Neural crest cell (in vitro differentiated cells): Measurements from ENCODE around the gene SOX10. TPM values are rescaled to one million over a fixed set of nuclear protein-coding genes. Genes with fewer than 3 reads are reported as not detected.

ENCODE experiments used
- DNase-seq: peaks from one replicate; pipeline ENCODE4 v3.0.0; 2021; ENCODE audit warnings: low read depth, mixed read lengths, low spot score
- H3K27ac Mint-ChIP-seq: one replicate; pipeline ENCODE4 v1.8.0; 2021; ENCODE audit warnings: mild to moderate bottlenecking, mixed read lengths; ENCODE audit not compliant: unreplicated experiment
- H3K27me3 Mint-ChIP-seq: 2 replicates; pipeline ENCODE4 v1.8.0; 2021; ENCODE audit warnings: low read depth, mild to moderate bottlenecking, mixed read lengths
- H3K36me3 Mint-ChIP-seq: 2 replicates; pipeline ENCODE4 v1.8.0; 2021; ENCODE audit warnings: low read depth, mild to moderate bottlenecking, mixed read lengths
- H3K4me1 Mint-ChIP-seq: 2 replicates; pipeline ENCODE4 v1.8.0; 2021; ENCODE audit warnings: mixed read lengths
- H3K4me3 Mint-ChIP-seq: one replicate; pipeline ENCODE4 v1.8.0; 2021; ENCODE audit warnings: mild to moderate bottlenecking, mixed read lengths
- H3K9me3 Mint-ChIP-seq: 2 replicates; pipeline ENCODE4 v1.8.0; 2021; ENCODE audit warnings: mixed read lengths
- CTCF ChIP-seq: fragments of 200-600 bp; sonication (generic); conservative IDR thresholded peaks from 2 replicates; pipeline ENCODE4 v1.5.0; 2021; ENCODE audit warnings: antibody characterized with exemption, mild to moderate bottlenecking
- total RNA-seq: library from RNA; stranded (reverse); gene quantifications from 2 replicates; pipeline ENCODE4 v1.2.1, GENCODE V29; 2021

Gene SOX10
- total RNA-seq, 1 donor from 2014 or later: 279 TPM

GRCh38 chr22:38030311-38031133 is 46.2 kb upstream of the SOX10 start:
- Mint-ChIP-seq H3K9me3 (no peaks in the 10 kb centered on the region), H3K27ac (peak overlapping the region; percentile 90), H3K4me1 (peaks cover 95% of the 10 kb centered on the region), H3K4me3 (peak overlapping the region; percentile 47), H3K27me3 (no peaks in the 10 kb centered on the region), H3K36me3 (no peaks in the 10 kb centered on the region)
- no peak for TF ChIP-seq CTCF
- DNase-seq: no peak

GRCh38 chr22:38029901-38030300 is 45.5 kb upstream of the SOX10 start:
- H3K9me3 Mint-ChIP-seq: no peaks in the 10 kb centered on the region
- H3K36me3 Mint-ChIP-seq: no peaks in the 10 kb centered on the region
- TF ChIP-seq CTCF: no peak
- peak overlapping the region; percentile 5 for H3K4me3 Mint-ChIP-seq
- DNase-seq: no peak
- peak overlapping the region; percentile 35 for H3K27ac Mint-ChIP-seq
- H3K4me1 Mint-ChIP-seq: peaks cover 95% of the 10 kb centered on the region
- H3K27me3 Mint-ChIP-seq: no peaks in the 10 kb centered on the region

- no peaks in the 10 kb centered on the region for H3K36me3 Mint-ChIP-seq
- no peak for TF ChIP-seq CTCF
- no peak for DNase-seq
- H3K27me3 Mint-ChIP-seq: no peaks in the 10 kb centered on the region
- peak overlapping the region; percentile 5 for H3K4me3 Mint-ChIP-seq
- no peaks in the 10 kb centered on the region for H3K9me3 Mint-ChIP-seq
- peaks cover 94% of the 10 kb centered on the region for H3K4me1 Mint-ChIP-seq
- peak overlapping the region; percentile 35 for H3K27ac Mint-ChIP-seq
Observed at GRCh38 chr22:38029370-38029769, 45.0 kb upstream of the SOX10 start.

- H3K4me3 Mint-ChIP-seq: no peak overlapping the region
Observed at GRCh38 chr22:38028344-38029130, 44.2 kb upstream of the SOX10 start.

GRCh38 chr22:38027487-38027886 is 43.1 kb upstream of the SOX10 start:
- no peaks in the 10 kb centered on the region for H3K9me3 Mint-ChIP-seq
- no peak for DNase-seq
- H3K27ac Mint-ChIP-seq: peak overlapping the region; percentile 53

More at GRCh38 chr22:38028344-38029130, 44.2 kb upstream of the SOX10 start:
- peaks cover 91% of the 10 kb centered on the region for H3K4me1 Mint-ChIP-seq
- no peaks in the 10 kb centered on the region for H3K36me3 Mint-ChIP-seq
- DNase-seq: no peak
- TF ChIP-seq CTCF: no peak
- peak overlapping the region; percentile 79 for H3K27ac Mint-ChIP-seq
- H3K9me3 Mint-ChIP-seq: no peaks in the 10 kb centered on the region
- H3K27me3 Mint-ChIP-seq: no peaks in the 10 kb centered on the region

More at GRCh38 chr22:38027487-38027886, 43.1 kb upstream of the SOX10 start:
- no peaks in the 10 kb centered on the region for H3K36me3 Mint-ChIP-seq
- H3K4me3 Mint-ChIP-seq: peak overlapping the region; percentile 81
- H3K4me1 Mint-ChIP-seq: peaks cover 92% of the 10 kb centered on the region
- no peaks in the 10 kb centered on the region for H3K27me3 Mint-ChIP-seq
- TF ChIP-seq CTCF: no peak
